ENCODE data around the gene SH2D3A. TPM values are rescaled to one million over a fixed set of nuclear protein-coding genes. Genes with fewer than 3 reads are reported as not detected.
A peak's percentile ranks its signal among the peaks of the same experiment; 100 is the strongest.
"Not testable (repeated sequence)": the region's sequence is repeated elsewhere in the genome, so short reads cannot be mapped to it uniquely, and the experiment has no call there.

SH2D3A gene
- total RNA-seq, 1 donor from 2014 or later, result 3.0 TPM

- DNase-seq (ENCODE audit: low read depth in 2 of 2), result no peak
These were observed 23.2 kb upstream of the SH2D3A start for GRCh38 chr19:6790194-6791128.

- no peak for DNase-seq (ENCODE audit: low read depth in 2 of 2)
These were observed 21.7 kb upstream of the SH2D3A start for GRCh38 chr19:6788896-6789295.

DNA sequence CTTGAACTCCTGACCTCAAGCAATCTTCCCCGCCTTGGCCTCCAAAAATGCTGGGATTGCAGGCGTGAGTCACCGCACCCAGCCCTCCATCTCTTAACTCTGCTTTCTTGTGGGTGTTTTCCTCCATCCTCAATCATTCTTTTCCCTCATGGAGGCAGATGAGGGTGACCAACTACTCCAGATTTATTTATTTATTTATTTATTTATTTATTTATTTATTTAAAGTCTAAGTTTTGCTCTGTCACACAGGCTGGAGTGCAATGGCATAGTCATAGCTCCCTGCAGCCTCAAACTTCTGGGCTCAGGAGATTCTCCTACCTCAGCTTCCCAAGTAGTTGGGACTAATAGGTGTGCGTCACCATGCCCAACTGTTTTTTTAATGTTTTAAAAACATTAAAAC lies 20.2 kb upstream of the SH2D3A start:
- no peak for DNase-seq (ENCODE audit: low read depth in 2 of 2)

DNA sequence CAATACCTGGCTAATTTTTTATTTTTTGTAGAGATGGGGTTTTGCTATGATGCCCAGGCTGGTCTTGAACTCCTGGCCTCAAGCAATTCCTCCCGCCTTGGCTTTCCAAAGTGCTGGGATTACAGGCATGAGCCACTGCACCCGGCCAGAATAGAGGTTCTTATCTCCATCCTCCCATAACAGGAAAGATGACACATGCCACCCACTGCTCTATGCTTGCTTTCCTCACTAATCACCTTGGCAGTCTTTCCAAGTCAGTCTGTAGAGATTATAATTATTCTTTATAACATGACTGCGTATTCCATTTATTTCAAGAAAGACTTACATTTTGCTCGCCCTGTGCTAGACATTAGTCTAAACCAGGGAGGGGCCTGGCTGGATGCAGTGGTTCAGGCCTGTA lies 12.0 kb upstream of the SH2D3A start:
- DNase-seq (ENCODE audit: low read depth in 2 of 2), result no peak

DNA sequence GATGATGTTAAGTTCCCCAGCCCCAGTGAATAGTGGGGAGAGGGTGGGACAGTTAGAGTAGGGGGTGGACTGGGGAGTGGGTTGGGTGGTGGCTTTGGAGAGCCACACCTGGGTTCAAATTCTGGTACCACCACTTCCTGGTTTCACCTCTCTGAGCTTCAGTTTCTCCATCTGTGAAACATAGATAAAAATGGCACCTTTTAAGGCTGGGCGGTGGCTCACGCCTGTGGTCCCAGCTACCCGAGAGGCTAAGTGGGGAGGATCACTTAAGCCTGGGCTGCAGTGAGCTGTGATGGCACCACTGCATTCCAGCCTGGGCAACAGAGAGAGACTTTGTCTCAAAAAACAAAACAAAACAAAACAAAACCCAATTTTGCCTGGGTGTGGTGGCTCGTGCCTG lies 11.2 kb upstream of the SH2D3A start:
- DNase-seq (ENCODE audit: low read depth in 2 of 2), result no peak

DNA sequence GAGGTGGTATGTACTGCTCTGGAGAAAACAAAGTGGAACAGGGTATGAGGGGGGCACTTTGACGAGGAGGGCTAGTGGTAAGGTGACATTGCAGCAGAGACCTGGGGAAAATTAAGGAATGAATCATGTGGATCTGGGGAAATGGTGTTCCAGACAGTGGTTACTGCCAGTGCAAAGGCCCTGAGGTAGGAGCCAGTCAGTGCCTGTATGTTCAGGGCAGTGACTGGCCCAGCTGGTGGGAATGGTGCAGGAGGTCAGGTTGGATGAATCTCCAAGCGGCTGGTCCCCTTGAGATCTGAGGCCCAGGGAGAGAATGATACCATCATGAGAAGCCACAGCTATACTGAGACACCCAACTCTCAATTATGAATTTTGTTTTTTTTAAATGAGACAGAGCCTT lies 10.2 kb upstream of the SH2D3A start:
- DNase-seq (ENCODE audit: low read depth in 2 of 2), result no peak

DNA sequence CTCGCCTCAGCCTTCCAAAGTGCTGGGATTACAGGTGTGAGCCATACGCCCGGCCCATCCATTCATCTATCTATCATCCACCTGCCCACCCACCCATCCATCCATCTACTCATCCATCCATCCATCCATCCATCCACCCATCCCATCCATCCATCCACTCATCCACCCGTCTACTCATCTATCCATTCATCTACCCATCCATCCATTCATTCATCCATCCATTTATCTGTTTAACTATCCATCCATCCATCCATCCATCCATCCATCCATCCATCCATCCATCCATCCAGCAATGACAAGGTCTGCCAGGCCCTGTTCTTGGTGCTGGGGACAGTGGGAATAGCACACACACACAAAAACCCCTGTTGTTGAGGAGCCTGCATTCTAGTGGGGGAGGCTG lies 9.8 kb upstream of the SH2D3A start:
- no peak for DNase-seq (ENCODE audit: low read depth in 2 of 2)

- DNase-seq (ENCODE audit: low read depth in 2 of 2), result not testable (repeated sequence)
These were observed 8.8 kb upstream of the SH2D3A start for GRCh38 chr19:6776045-6776444.

- no peak for DNase-seq (ENCODE audit: low read depth in 2 of 2)
These were observed 7.8 kb upstream of the SH2D3A start for GRCh38 chr19:6774821-6775707.

- DNase-seq (ENCODE audit: low read depth in 2 of 2), result no peak
These were observed 6.2 kb upstream of the SH2D3A start for GRCh38 chr19:6773323-6773931.

DNA sequence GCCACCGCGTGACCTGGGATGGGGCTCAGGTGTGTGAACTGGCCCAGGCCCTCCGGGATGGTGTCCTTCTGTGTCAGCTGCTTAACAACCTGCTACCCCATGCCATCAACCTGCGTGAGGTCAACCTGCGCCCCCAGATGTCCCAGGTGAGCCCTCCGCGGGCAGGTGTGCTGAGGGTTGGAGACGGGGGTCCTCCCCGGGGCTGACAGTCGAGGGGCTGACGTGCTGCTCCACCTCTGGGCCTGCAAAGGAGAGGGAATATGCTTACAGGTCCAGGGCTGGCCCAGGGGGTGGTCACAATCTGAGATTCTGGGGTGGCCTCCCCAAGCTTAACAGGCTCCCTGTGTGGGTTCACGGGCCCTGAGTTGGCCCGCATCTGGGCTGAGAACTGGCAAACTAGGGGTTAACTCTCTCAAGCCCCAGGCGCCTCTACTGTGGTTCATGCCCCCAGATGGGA lies 5.7 kb upstream of the SH2D3A start:
- no peak for DNase-seq (ENCODE audit: low read depth in 2 of 2)

- no peak for DNase-seq (ENCODE audit: low read depth in 2 of 2)
These were observed 5.0 kb upstream of the SH2D3A start, which contains the start of gene VAV1 for GRCh38 chr19:6772028-6772865. Gene VAV1, plus strand, starts transcription at chr19:6772708. Its CDS starts 100 bp downstream, at chr19:6772808.

DNA sequence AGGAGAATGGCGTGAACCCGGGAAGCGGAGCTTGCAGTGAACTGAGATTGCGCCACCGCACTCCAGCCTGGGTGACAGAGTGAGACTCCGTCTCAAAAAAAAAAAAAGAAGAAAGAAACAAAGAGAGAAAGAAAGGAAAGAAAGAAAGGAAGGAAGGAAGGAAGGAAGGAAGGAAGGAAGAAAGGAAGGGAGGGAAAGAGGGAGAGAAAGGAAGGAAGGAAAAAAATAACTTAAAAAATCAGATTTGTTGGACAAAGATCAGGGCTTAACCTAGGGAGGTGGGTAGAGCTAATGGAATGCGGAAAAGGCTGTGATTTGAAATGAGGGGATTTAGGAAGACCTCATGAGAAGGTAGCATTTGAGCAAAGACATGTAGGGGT lies 4.4 kb upstream of the SH2D3A start:
- not testable (repeated sequence) for DNase-seq (ENCODE audit: low read depth in 2 of 2)

DNA sequence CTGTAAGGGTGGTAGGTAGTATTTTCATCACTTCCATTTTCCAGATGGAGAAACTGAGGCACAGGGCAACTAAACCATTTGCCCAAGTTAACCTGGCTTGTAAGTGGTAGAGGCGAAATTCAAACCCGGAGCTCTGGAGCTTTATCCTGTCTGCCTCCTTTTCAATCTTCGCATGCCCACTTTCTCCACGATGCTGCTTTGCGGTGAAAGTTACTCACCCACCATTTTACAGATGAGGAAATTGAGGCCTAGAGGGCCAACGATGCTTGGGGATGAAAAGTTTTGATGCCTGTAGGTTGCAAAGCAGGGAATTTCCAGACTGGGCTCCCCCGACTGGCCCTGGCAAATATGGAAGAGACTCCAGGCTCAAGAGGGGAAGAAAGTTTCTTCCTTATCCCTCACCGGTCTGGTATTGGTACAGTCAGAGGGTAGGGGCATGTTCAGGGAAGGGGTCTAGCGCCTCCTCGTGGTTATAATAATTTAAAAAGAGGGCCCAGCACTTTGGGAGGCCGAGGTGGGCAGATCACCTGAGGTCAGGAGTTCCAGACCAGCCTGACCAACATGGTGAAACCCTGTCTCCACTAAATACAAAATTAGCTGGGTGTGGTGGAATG lies 1.9 kb upstream of the SH2D3A start:
- DNase-seq (ENCODE audit: low read depth in 2 of 2), result peak; percentile 27 to 33

DNA sequence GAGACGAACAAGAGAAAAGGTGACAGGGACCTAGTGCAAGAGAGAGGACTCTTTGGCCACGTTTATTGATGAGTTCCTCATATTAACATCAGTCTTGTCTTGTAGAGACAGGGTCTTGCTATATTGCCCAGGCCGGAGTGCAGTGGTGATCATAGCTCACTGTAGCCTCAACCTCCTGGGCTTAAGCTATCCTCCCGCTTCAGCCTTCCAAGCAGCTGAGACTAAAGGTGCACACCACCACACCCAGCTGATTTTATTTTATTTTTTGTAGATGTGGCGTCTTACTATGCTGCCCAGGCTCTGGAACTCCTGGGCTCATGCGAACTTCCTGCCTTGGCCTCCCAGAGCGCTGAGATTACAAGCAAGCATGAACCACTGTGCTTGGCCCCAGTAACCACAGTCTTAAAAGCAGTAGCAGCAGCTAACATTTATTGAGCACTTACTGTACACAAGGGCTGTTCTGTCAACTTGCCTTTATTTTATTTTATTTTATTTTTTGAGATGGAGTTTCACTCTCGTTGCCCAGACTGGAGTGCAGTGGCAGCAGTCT lies 1.1 kb upstream of the SH2D3A start:
- no peak for DNase-seq (ENCODE audit: low read depth in 2 of 2)

DNA sequence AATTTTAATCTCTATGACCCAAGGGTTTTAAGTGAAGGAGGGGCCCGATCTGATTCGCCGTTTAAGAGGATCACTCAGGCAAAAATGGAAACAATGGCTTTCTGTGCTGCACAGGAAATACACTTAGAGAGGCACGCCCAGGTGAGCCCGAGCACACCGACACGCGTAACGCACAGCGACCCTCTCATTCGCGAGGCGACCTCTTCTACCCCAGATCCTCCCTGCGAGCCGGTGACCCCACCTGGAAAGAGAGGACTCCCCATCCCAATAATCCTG lies 216 bp downstream of the SH2D3A start:
- peak in 1 of 2 donors; percentile 22 for DNase-seq (ENCODE audit: low read depth in 2 of 2)

GRCh38 chr19:6766357-6767080 lies 716 bp downstream of the SH2D3A start:
- DNase-seq (ENCODE audit: low read depth in 2 of 2), result no peak

- no peak for DNase-seq (ENCODE audit: low read depth in 2 of 2)
These were observed 1.4 kb downstream of the SH2D3A start for GRCh38 chr19:6765738-6766356.

DNA sequence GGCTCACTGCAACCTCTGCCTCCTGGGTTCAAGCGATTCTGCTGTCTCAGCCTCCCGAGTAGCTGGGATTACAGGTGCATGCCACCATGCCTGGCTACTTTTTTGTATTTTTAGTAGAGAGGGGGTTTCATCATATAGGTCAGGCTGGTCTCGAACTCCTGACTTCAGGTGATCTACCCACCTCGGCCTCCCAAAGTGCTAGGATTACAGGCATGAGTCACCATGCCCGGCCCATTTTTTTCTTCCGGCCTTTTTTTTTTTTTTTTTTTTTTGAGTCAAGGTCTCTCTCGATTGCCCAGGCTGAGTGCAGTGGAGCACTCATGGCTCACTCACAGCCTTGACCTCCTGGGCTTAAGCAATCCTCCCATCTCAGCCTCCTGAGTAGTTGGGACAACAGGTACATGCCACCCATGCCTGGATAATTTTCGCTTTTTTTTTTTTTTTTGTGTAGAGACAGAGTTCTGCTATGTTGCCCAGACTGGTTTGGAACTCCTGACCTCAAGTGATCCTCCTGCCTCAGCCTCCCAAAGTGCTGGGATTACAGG lies 4.9 kb downstream of the SH2D3A start:
- DNase-seq (ENCODE audit: low read depth in 2 of 2), result not testable (repeated sequence)

All from lung microvascular endothelial cell (primary cell).